Measurements from ENCODE around the gene MXRA7.

DNA sequence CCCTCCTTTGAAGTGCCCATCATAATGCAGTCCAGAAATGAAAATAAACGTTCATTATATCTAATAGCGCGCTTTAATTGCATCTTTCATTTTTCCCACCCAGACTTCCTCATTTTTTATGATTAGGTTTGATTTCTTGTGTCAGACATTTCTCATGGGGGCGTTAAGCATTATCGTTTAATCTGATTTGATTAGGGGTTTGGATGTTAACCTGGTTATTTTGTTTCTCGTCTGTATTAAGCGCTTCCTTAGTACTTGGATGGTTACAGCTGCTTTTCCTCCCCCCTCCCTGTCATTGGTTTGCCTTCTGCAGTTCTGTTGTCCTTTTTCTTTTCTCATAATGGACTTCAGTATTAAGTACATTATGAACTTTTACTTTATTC lies 27.7 kb upstream of the MXRA7 start:
- TF ChIP-seq, protein P1, sequence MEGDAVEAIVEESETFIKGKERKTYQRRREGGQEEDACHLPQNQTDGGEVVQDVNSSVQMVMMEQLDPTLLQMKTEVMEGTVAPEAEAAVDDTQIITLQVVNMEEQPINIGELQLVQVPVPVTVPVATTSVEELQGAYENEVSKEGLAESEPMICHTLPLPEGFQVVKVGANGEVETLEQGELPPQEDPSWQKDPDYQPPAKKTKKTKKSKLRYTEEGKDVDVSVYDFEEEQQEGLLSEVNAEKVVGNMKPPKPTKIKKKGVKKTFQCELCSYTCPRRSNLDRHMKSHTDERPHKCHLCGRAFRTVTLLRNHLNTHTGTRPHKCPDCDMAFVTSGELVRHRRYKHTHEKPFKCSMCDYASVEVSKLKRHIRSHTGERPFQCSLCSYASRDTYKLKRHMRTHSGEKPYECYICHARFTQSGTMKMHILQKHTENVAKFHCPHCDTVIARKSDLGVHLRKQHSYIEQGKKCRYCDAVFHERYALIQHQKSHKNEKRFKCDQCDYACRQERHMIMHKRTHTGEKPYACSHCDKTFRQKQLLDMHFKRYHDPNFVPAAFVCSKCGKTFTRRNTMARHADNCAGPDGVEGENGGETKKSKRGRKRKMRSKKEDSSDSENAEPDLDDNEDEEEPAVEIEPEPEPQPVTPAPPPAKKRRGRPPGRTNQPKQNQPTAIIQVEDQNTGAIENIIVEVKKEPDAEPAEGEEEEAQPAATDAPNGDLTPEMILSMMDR (IDR thresholded peaks at IDR 0.05), result no peak
- TF ChIP-seq POLR2A (IDR thresholded peaks at IDR 0.05), result no peak
